GM18519 (cell line): ENCODE measurements around the gene ARHGAP31.
"Not testable (repeated sequence)": the region's sequence is repeated elsewhere in the genome, so short reads cannot be mapped to it uniquely, and the experiment has no call there.

Experiments
- ATAC-seq: cut with Tn5 transposase; IDR thresholded peaks from one replicate; pipeline ENCODE4 v1.9.1; 2021; ENCODE audit warnings: mild to moderate bottlenecking, moderate library complexity; ENCODE audit not compliant: unreplicated experiment, low FRiP score

The ARHGAP31 gene

GRCh38 chr3:119294696-119295671, 801 bp downstream of the ARHGAP31 start:
- peak; percentile 37 for ATAC-seq

GRCh38 chr3:119295816-119296726, 1.9 kb downstream of the ARHGAP31 start:
- ATAC-seq: no peak

- no peak for ATAC-seq
Measured at GRCh38 chr3:119296727-119297122, 2.5 kb downstream of the ARHGAP31 start.

- ATAC-seq: no peak
Measured at GRCh38 chr3:119297169-119297568, 3.0 kb downstream of the ARHGAP31 start.

DNA sequence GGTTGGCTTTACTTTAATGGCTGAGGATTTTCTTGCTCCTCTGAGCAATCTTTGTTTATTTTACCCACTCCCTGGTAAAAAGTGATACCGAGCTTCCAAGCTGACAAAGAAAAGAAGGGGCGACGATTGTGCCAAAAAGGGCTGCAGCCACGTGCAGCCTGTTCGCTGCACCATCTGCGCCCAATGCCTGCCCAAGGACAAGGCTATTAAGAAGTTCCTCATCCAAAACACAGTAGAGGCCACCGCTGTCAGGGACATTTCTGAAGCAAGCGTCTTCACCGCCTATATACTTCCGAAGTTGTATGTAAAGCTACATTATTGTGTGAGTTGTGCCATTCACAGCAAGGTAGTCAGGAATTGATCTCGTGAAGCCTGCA, 4.4 kb downstream of the ARHGAP31 start:
- no peak for ATAC-seq

DNA sequence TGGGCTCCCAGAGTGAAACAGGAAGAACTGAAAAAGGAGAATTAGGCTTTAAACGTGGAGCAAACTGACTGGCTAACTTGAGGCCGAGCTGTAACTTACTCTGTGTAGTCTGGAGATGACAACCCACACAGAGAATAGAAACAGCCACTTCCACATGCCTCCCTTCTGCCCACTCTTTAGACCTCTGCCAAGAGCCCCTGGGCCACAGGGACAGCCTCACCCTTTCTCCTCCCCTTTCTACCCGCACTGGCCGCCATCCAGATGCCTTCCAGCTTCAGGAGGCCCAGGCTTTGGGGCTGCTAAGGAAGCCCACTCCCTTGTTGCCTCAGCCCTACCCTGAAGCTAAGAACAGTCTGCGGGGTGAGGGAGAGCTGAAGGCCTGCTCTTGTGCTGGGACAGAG, 6.8 kb downstream of the ARHGAP31 start:
- no peak for ATAC-seq

- no peak for ATAC-seq
Measured at GRCh38 chr3:119301662-119302061, 7.5 kb downstream of the ARHGAP31 start.

DNA sequence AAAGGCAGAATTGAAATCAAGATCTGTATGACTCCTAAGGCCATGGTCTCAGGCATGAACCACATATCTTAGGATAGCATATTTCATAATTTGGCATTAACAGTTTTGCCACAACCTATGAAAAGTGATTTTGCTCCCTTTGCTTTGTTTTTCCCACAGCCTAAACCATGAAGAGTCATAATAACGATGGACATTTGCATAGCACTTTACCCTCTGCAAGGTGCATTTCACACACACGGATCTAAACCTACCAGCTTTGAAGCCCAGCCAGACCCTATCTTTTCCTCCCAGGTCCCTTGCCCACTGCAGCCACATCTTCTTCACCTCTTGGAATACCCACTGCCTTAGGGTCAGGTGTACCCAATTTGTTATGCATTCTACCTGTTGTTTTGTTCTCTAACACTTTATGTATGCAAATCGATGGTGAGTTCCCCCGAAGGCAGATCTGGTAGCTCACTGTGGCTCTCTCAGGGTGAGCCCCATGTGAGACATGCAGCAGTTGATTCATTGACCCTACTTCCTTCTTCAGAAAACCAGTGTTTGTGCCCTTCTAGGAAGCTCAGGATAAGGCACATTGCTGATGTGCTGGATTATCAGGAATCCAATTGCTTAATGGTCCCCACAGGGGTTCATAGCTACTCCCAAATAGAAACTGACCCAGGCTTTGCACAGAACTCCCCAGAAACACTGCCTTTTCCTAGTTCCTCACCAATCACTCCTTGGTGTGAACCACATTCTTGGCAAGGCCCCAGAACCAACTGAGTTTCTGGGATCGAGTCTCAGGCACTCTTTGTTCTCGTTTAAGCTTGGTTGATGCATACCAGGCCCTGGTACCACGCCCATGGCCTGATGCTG, 8.7 kb downstream of the ARHGAP31 start:
- no peak for ATAC-seq

DNA sequence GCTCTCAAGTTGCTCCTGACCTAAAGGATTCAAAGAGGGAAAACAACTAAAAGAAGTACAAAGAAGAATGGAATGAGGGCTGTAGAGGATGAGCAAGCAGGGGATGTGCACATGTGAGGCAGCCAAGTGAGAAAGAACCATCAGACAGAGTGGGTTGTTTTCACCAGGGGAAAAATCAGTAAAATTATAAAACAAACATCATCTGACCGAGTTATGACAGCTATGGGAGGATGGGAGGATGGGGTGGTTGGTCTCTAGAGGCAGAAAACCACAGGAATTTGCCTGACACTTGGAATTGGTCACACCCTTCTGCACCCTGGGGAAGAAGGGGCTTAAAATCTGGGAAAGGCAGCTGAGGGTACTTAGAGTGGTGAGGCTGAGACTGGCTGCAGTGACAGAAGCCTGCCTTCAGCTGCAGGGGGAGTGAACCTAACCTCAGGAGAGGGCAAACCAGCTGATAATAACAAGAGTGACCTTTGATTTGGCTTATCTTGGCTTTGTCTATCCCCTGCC, 10.1 kb downstream of the ARHGAP31 start:
- no peak for ATAC-seq

DNA sequence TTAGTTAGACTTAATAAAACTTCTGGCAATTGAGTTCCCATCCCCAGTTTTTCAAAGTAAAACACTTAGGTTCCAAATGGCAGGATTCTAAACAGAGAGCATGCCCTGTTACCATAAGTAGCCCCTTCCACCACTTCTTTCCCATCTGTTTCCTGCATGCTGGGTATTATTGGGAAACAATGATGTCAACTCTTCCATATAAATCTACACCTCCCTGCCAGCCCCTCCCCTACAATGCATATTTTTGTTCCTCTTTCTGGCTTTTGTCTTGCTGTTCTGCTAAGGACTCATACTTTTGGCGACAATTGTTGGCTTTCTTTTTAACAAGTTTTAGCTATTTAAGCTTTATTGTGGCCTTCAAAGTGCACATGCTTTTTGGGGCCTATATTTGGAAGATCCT, 11.1 kb downstream of the ARHGAP31 start:
- no peak for ATAC-seq

GRCh38 chr3:119306378-119306777, 12.2 kb downstream of the ARHGAP31 start:
- ATAC-seq: not testable (repeated sequence)

GRCh38 chr3:119308355-119308754, 14.2 kb downstream of the ARHGAP31 start:
- no peak for ATAC-seq

GRCh38 chr3:119309591-119309990, 15.4 kb downstream of the ARHGAP31 start:
- no peak for ATAC-seq

DNA sequence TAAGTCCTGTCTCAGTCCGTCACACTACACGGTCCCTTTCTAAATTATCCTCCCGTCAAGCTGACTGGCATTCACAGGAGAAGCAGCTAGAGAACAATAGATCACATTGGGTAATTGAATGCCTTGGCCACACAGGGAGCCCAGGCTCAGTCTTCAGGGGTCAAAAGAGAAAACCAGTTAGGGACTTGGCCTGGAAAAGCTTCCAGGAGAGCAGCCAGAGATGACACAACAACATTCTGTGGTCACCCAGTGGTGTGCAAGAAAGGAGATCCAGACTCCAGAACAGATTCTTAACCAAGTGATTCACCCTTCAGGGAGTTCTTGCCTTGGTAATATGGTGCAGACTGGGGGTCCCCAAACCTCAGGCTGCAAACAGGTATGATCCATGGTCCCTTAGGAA, 15.9 kb downstream of the ARHGAP31 start:
- no peak for ATAC-seq

- no peak for ATAC-seq
Measured at GRCh38 chr3:119311081-119311925, 17.1 kb downstream of the ARHGAP31 start.

- ATAC-seq: no peak
Measured at GRCh38 chr3:119313461-119313860, 19.3 kb downstream of the ARHGAP31 start.

DNA sequence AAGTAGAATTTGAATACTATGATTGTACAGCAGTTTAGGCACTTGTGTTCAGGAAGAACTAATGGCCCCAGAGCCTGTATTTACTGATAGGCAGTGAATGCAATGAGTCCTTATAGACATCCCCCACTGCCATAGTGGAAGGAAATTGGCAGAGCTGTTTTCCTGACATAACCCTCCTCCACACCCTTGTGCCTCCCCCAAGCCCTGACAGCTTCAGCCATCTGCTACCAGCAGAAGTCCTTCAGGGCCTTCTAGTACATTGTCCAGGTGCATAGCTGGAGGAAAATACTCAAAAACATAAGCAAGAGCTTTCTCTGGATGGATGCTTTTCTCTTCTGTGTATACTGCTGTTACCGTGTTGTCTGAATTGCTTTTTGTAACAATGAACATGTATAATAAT, 20.6 kb downstream of the ARHGAP31 start:
- ATAC-seq: no peak

DNA sequence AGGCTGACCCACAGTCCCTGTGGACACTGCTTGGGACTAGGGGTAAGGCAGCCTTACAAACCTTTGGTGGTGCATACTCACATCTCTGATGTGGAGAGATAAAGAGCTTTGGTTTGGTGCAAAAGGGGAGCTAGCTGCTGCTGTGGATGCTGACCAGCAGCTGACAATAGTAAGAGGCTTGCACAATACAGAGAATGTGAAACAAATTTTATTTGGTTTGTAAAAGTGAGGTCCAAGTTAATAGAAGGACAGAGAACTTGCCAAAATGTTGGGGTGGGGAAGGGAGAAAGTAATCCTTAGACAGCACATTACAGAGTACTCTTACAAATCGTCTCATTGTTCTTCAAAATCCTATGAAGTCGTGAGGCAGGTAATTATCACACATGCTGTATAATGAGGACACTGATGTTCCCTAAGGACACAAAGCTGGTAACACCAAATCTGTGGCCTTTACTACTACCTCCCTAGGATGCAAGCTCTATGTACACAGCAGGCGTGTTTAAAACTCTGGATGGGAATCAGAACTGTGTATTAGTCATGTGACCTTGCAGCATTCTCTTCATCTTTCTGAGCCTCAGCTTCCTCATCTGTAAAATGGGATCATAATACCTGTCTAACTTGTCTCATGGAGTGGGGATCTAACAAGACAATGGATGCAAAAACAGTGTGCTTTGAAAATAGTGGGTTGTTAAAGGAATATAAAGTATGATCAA, 21.6 kb downstream of the ARHGAP31 start:
- ATAC-seq: no peak

DNA sequence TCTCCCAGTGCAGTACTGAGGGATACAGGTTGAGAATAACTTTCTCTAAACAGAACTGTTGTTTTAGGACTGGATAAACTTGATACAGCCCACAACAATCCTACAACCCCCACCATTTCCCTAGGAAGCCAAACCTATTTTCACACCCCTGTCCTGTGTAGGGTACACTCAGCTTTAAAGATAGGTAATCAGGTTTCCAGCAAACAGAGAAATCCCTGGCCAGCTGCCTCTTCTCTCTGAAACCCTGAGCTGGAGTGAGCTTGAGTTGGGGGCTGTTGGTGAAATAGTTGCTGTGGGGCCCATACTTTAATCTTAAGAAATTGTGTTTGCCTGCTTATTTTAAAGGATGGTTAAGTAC, 22.1 kb downstream of the ARHGAP31 start:
- ATAC-seq: no peak
